ENCODE data around the gene CD163. TPM values are rescaled to one million over a fixed set of nuclear protein-coding genes. Genes with fewer than 3 reads are reported as not detected.
"Not testable (repeated sequence)": the region's sequence is repeated elsewhere in the genome, so short reads cannot be mapped to it uniquely, and the experiment has no call there.

CD163 gene
- total RNA-seq, 2 experiments from 2014 or later, result not detected

GRCh38 chr12:7444537-7444936 is 59.0 kb downstream of the CD163 start:
- Mint-ChIP-seq H3K36me3 (ENCODE audit: low read depth) (no peaks in the 10 kb centered on the region), H3K4me1 (peaks cover 3% of the 10 kb centered on the region), H3K4me3 (no peak overlapping the region), H3K9me3 (ENCODE audit: low read depth) (no peaks in the 10 kb centered on the region), H3K27ac (no peak overlapping the region), H3K27me3 (peaks cover 16% of the 10 kb centered on the region)
- intact Hi-C loops (cut with DNase I, micrococcal nuclease), result no loop called here
- ChIA-PET POLR2A (no interaction called here), CTCF (no interaction called here)
- ATAC-seq (no peak), DNase-seq (no peak)

- Mint-ChIP-seq H3K36me3 (ENCODE audit: low read depth) (no peaks in the 10 kb centered on the region), H3K9me3 (ENCODE audit: low read depth) (no peaks in the 10 kb centered on the region), H3K27ac (no peak within 1 kb of the TSS), H3K27me3 (peaks cover 20% of the 10 kb centered on the region), H3K4me3 (no peak within 1 kb of the TSS), H3K4me1 (peaks cover 4% of the 10 kb centered on the region)
- ChIA-PET CTCF (no interaction called here), POLR2A (no interaction called here)
- intact Hi-C loops (cut with DNase I, micrococcal nuclease), result no loop called here
- ATAC-seq (no peak), DNase-seq (no peak)
Measured at GRCh38 chr12:7444076-7444475, 59.5 kb downstream of the CD163 start, which contains the start of gene CD163L1. Gene CD163L1, minus strand, starts transcription at chr12:7444153. Its CDS starts 26 bp downstream, at chr12:7444127.

- H3K36me3 Mint-ChIP-seq (ENCODE audit: low read depth), result no peaks in the 10 kb centered on the region
- ATAC-seq, result no peak
- DNase-seq, result no peak
- H3K9me3 Mint-ChIP-seq (ENCODE audit: low read depth), result no peaks in the 10 kb centered on the region
- H3K27ac Mint-ChIP-seq, result no peak overlapping the region
- ChIA-PET POLR2A (no interaction called here), CTCF (interaction anchor here (1.8 to 1.9 kb wide), 2 partner anchors 9 to 14 kb away, joined by 6 read pairs; no protein-coding TSS in a partner anchor)
- intact Hi-C loops (cut with DNase I, micrococcal nuclease), result no loop called here
- peaks cover 4% of the 10 kb centered on the region for H3K4me1 Mint-ChIP-seq
- H3K4me3 Mint-ChIP-seq, result no peak overlapping the region
- H3K27me3 Mint-ChIP-seq, result peaks cover 27% of the 10 kb centered on the region
Measured at GRCh38 chr12:7441216-7441615, 62.4 kb downstream of the CD163 start.

- Mint-ChIP-seq H3K36me3 (ENCODE audit: low read depth) (no peaks in the 10 kb centered on the region), H3K27ac (peak overlapping the region; percentile 56), H3K4me1 (peaks cover 4% of the 10 kb centered on the region), H3K27me3 (peaks cover 27% of the 10 kb centered on the region), H3K9me3 (ENCODE audit: low read depth) (no peaks in the 10 kb centered on the region), H3K4me3 (peak overlapping the region; percentile 58)
- DNase-seq, result peak; percentile 63
- peak; percentile 89 for ATAC-seq
- ChIA-PET POLR2A (no interaction called here), CTCF (interaction anchor here (0.6 to 1.9 kb wide), 3 partner anchors 13 to 1532 kb away, joined by 3 to 6 read pairs (median 4); no protein-coding TSS in a partner anchor)
- intact Hi-C loops (cut with DNase I, micrococcal nuclease), result no loop called here
Measured at GRCh38 chr12:7439579-7440505, 63.7 kb downstream of the CD163 start.

GRCh38 chr12:7438291-7438995 is 65.1 kb downstream of the CD163 start:
- CTCF ChIA-PET, result interaction anchor here (0.6 kb wide), 1 partner anchor 17 kb away, joined by 4 read pairs; no protein-coding TSS in a partner anchor
- DNase-seq; H3K4me1 Mint-ChIP-seq; H3K4me3 Mint-ChIP-seq; H3K27ac Mint-ChIP-seq; H3K36me3 Mint-ChIP-seq (ENCODE audit: low read depth); ATAC-seq; H3K9me3 Mint-ChIP-seq (ENCODE audit: low read depth); intact Hi-C loops (cut with DNase I, micrococcal nuclease); POLR2A ChIA-PET: not testable (repeated sequence)
- H3K27me3 Mint-ChIP-seq, result peaks cover 25% of the 10 kb centered on the region

GRCh38 chr12:7437494-7437893 is 66.1 kb downstream of the CD163 start:
- H3K36me3 Mint-ChIP-seq (ENCODE audit: low read depth); H3K4me1 Mint-ChIP-seq; H3K4me3 Mint-ChIP-seq; CTCF ChIA-PET; ATAC-seq; H3K27ac Mint-ChIP-seq; POLR2A ChIA-PET; H3K9me3 Mint-ChIP-seq (ENCODE audit: low read depth); intact Hi-C loops (cut with DNase I, micrococcal nuclease): not testable (repeated sequence)
- DNase-seq, result peak; percentile 16
- peaks cover 25% of the 10 kb centered on the region for H3K27me3 Mint-ChIP-seq

GRCh38 chr12:7434670-7435069 is 68.9 kb downstream of the CD163 start:
- Mint-ChIP-seq H3K27ac (no peak overlapping the region), H3K36me3 (ENCODE audit: low read depth) (no peaks in the 10 kb centered on the region), H3K4me3 (no peak overlapping the region), H3K9me3 (ENCODE audit: low read depth) (no peaks in the 10 kb centered on the region), H3K27me3 (peaks cover 16% of the 10 kb centered on the region), H3K4me1 (peaks cover 2% of the 10 kb centered on the region)
- ChIA-PET CTCF (no interaction called here), POLR2A (no interaction called here)
- DNase-seq (no peak), ATAC-seq (peak; percentile 57)
- intact Hi-C loops (cut with DNase I, micrococcal nuclease), result no loop called here

- Mint-ChIP-seq H3K4me1 (no peaks in the 10 kb centered on the region), H3K9me3 (ENCODE audit: low read depth) (no peaks in the 10 kb centered on the region), H3K36me3 (ENCODE audit: low read depth) (no peaks in the 10 kb centered on the region), H3K27me3 (peaks cover 5% of the 10 kb centered on the region), H3K4me3 (no peak overlapping the region), H3K27ac (no peak overlapping the region)
- no peak for DNase-seq
- ChIA-PET POLR2A (no interaction called here), CTCF (no interaction called here)
- intact Hi-C loops (cut with DNase I, micrococcal nuclease), result no loop called here
- no peak for ATAC-seq
Measured at GRCh38 chr12:7433276-7433822, 70.2 kb downstream of the CD163 start.

GRCh38 chr12:7431993-7432685 is 71.4 kb downstream of the CD163 start:
- DNase-seq (no peak), ATAC-seq (no peak)
- Mint-ChIP-seq H3K4me3 (no peak overlapping the region), H3K9me3 (ENCODE audit: low read depth) (no peaks in the 10 kb centered on the region), H3K27ac (no peak overlapping the region), H3K27me3 (peaks cover 3% of the 10 kb centered on the region), H3K4me1 (no peaks in the 10 kb centered on the region), H3K36me3 (ENCODE audit: low read depth) (no peaks in the 10 kb centered on the region)
- ChIA-PET POLR2A (no interaction called here), CTCF (no interaction called here)
- intact Hi-C loops (cut with DNase I, micrococcal nuclease), result no loop called here
